Fibroblast of skin of back (primary cell): ENCODE results near the gene VAV1.

Experiments used
- DNase-seq: peaks from one replicate; pipeline ENCODE4 v3.0.0-alpha.2; 2013

The VAV1 gene

GRCh38 chr19:6903446-6903845 lies 130.9 kb downstream of the VAV1 start:
- no peak for DNase-seq

- no peak for DNase-seq
Measured at GRCh38 chr19:6906559-6907060, 134.1 kb downstream of the VAV1 start.
